HG03565 (cell line): ENCODE measurements around the gene MET.
"Not testable (repeated sequence)": the region's sequence is repeated elsewhere in the genome, so short reads cannot be mapped to it uniquely, and the experiment has no call there.

Source experiments
- ATAC-seq: cut with Tn5 transposase; IDR thresholded peaks from one replicate; pipeline ENCODE4 v1.9.1; 2021; ENCODE audit warnings: mild to moderate bottlenecking, moderate library complexity; ENCODE audit not compliant: unreplicated experiment

MET gene

GRCh38 chr7:116743835-116744234 lies 71.8 kb downstream of the MET start:
- ATAC-seq: not testable (repeated sequence)

DNA sequence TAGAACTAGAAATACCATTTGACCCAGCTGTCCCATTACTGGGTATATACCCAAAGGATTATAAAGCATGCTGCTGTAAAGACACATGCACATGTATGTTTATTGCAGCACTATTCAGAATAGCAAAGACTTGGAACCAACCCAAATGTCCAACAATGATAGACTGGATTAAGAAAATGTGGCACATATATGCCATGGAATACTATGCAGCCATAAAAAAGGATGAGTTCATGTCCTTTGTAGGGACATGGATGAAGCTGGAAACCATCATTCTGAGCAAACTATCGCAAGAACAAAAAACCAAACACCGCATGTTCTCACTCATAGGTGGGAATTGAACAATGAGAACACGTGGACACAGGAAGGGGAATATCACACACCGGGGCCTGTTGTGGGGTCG lies 74.4 kb downstream of the MET start:
- not testable (repeated sequence) for ATAC-seq

DNA sequence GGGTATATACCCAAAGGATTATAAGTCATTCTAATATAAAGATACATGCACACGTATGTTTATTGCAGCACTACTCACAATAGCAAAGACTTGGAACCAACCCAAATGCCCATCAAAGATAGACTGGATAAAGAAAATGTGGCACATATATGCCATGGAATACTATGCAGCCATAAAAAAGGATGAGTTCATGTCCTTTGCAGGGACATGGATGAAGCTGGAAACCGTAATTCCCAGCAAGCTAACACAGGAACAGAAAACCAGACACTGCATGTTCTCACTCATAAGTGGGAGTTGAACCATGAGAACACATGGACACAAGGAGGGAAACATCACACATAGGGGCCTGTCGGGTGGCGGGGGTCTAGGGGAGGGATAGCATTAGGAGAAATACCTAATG lies 79.1 kb downstream of the MET start:
- not testable (repeated sequence) for ATAC-seq

DNA sequence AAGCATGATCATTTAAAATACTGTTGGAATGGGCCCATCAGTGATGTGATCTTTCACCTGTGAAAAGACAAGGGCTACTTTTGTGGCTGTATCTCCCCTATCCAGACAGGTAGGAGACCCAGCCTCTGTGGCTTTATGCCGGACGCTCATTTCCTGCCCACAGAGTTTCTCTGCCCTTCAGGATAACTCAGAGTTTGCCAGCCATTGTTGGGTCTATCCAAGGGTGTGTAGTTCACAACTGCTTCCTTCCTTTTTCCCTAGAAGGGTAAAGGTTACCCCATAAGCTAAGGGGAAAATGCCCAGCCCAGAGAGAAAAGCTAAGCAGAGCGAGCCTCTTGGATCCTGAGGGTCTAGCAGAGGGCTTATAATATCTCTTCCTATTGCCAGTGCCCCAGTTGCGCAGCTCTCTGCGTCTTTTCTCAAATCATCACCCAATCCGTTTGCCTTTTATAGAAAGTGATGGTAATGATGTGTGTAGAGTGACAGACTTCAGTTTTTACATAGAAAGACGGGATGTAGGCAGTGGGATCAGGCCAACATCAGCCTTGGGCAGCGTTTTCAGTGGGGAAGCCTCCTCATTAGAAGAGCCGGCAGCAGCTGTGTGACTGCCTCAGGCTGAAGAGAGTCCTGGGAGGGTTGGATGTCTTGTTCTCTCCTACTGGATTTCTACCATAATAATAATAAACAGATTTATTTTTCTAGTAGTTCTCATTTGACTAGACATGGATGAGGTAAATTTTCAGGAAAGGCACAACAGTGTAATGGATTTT lies 80.5 kb downstream of the MET start:
- no peak for ATAC-seq

GRCh38 chr7:116753130-116753529 lies 81.1 kb downstream of the MET start:
- ATAC-seq: no peak

GRCh38 chr7:116754186-116754585 lies 82.2 kb downstream of the MET start:
- ATAC-seq: no peak

DNA sequence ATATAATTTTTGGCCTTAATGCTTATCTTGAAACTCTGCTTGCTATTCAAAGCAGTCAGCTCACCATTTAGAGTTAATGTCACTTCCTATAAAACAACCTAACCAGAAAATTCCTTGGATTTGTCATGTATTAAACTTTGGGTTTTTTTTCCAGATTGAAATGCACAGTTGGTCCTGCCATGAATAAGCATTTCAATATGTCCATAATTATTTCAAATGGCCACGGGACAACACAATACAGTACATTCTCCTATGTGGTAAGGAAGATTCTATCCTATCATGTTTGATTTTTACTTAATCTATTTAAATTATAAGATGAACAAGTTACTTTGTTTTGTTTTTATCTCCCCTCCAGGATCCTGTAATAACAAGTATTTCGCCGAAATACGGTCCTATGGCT lies 85.3 kb downstream of the MET start:
- no peak for ATAC-seq

GRCh38 chr7:116759642-116760041 lies 87.6 kb downstream of the MET start:
- ATAC-seq: not testable (repeated sequence)

DNA sequence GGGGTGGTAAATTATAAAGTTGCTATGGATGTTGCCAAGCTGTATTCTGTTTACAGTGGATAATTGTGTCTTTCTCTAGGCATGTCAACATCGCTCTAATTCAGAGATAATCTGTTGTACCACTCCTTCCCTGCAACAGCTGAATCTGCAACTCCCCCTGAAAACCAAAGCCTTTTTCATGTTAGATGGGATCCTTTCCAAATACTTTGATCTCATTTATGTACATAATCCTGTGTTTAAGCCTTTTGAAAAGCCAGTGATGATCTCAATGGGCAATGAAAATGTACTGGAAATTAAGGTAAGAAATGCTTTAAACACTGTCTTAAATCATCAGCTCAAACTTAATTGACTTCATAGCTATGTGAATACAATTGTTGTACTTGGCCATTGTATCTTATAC lies 91.0 kb downstream of the MET start:
- ATAC-seq: no peak

- ATAC-seq: no peak
These were observed 91.7 kb downstream of the MET start for GRCh38 chr7:116763647-116764046.

GRCh38 chr7:116766881-116767280 lies 94.9 kb downstream of the MET start:
- ATAC-seq: no peak

GRCh38 chr7:116769546-116769945 lies 97.5 kb downstream of the MET start:
- no peak for ATAC-seq

- ATAC-seq: no peak
These were observed 98.9 kb downstream of the MET start for GRCh38 chr7:116770941-116771340.

DNA sequence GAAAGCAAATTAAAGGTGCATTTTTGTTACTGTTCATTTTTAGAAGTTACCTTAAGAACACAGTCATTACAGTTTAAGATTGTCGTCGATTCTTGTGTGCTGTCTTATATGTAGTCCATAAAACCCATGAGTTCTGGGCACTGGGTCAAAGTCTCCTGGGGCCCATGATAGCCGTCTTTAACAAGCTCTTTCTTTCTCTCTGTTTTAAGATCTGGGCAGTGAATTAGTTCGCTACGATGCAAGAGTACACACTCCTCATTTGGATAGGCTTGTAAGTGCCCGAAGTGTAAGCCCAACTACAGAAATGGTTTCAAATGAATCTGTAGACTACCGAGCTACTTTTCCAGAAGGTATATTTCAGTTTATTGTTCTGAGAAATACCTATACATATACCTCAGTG lies 99.6 kb downstream of the MET start:
- ATAC-seq: no peak

GRCh38 chr7:116772423-116772863 lies 100.4 kb downstream of the MET start:
- no peak for ATAC-seq

DNA sequence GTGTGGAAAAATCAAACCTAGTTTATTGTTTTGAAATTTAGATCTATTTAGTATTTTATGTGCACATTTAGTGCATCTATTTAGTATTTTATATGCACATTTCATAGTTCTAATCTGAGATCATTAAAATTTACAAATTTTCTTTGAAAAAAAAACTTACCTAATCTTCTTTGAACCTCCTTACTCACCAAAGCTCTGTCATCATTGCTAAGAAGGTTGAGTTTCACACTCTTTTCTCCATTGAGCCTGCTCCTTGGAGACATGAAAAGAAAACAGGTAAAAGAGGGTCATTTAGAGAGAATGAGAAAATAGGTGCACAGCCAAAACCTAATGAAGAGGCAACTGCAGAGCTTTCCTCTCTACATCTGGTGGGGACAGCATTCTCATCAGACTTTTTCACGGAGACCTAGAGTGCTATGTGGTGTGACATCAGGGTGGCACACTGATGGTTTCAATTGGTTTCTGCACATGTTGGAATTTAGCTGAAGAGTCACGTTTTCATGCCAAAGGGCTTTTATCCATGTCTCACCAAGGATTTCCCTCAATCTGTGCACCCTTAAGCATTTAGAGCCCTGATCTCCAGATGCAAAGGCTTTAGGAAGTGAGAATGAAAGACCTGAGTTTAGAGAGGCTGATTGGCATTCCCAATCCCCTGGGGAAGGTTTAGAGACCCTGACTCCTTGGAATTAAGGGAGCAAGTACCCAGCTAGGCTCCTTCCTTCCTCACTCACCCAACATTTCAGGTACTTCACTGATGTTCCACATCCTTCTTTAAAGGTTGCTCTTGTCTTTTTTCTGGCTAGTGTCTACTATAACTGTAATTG lies 101.1 kb downstream of the MET start:
- ATAC-seq: no peak

- ATAC-seq: no peak
These were observed 104.0 kb downstream of the MET start for GRCh38 chr7:116776046-116776445.

DNA sequence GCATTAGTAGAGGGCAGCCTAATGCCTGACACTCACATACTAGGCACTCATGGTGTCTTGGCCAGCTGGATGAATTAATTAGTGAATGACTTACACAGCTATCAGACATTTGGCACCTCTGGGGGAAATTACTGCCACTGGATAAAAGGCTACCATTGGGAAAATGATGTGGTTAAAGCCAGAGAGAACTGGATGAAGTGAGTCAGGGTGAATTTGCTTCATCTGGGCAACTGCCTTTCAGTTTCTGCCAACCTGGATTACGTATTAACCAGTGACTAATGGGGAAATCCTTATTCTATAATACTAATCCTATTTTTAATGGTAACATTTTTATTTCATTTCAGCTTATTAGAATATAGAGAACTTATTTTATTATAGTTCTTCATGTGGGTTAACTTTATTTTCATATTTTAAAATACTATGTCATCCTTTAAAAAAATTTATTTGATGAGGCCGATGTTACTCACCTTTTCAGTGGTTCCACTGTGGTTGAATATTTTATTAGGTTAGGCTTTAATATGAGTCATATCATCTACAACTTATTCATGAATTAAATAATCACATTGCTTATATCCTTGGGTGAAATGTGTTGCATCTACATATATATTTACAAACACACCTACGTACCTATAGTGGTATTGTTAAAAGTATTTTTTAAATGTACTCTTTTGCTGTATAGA lies 104.8 kb downstream of the MET start:
- no peak for ATAC-seq

DNA sequence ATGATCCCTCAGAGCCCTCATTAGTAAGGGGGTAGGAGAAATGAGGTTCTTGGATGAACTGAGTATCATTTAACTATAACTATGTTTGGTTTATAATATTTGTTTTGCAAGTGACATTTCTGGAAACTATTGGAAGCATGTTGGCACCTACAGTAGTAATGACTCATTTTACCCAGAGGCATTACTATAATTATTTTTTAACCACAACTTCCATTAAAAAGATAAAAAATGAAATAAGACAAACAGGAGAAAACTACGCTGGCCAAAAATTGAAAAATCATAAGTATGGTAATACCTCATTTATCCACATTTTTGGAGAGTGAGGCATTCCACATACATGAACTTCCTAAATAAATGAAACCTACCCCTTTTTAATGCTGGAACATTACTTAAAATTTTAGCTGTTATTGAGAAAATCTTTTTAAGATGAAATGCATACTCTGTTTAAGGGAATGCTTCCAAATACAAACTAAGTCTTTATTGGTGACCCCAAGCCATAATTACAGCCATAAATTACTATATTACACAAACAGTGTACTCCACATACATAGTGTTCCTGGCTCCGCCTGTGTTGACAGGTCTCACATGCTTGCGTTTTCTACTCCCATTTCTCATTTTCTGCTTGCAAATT lies 105.8 kb downstream of the MET start:
- no peak for ATAC-seq

DNA sequence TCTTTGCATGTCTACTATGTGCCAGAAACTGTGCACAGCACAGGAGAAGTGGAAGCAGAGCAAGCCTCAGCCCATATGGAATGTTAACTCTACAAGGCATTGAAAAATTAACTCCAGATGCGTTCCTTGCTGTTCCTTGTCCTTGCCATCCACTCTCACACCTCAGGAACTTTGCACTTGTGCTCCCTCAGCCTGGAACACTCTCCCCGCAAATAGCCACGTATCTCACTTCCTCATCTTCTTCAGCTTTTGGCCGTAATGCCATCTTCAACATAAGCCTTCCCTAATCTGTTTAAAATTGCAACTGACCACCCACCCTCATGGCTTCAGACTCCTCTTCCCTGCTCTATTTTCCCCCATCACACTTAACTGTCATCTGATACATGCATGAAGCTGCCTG lies 107.2 kb downstream of the MET start:
- ATAC-seq: no peak

DNA sequence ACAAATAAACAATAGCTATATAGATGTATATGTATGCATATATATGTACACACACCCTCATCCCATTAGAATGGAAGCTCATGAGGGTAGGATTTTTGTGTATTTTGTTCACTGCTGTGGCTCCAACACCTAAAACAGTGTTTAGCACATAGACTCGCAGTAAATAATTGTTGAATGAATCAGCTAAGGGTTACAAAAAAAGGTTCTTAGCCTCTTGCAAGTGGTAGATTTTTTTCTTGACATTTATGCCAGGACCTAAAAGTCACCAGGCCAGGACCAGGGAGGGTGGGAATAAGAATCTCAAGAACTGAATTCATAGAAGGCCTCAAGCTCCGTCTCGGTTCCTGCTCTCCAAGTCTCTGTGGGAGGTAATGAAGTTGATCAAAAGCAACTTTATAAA lies 107.9 kb downstream of the MET start:
- no peak for ATAC-seq
